Measurements from ENCODE around the gene KIF24. TPM values are rescaled to one million over a fixed set of nuclear protein-coding genes. Genes with fewer than 3 reads are reported as not detected.
"Not testable (repeated sequence)": the region's sequence is repeated elsewhere in the genome, so short reads cannot be mapped to it uniquely, and the experiment has no call there.

The KIF24 gene
- total RNA-seq, 2 donors from 2014 or later: 0.56 to 1.1 TPM

- Histone ChIP-seq H3K36me3 (peaks cover 22% of the 10 kb centered on the region), H3K4me1 (ENCODE audit: control insufficient read depth in 1 of 2, low read depth in 2 of 2) (peaks cover 6 to 14% of the 10 kb centered on the region in 2 donors), H3K9me3 (no peaks in the 10 kb centered on the region), H3K27ac (no peak overlapping the region), H3K27me3 (replicated peaks; ENCODE audit: insufficient read depth) (no peaks in the 10 kb centered on the region), H3K4me3 (no peak overlapping the region)
- no peak for TF ChIP-seq CTCF (IDR thresholded peaks at IDR 0.05)
- ATAC-seq (ENCODE audit: insufficient number of reproducible peaks, low FRiP score, low read depth) (no peak), DNase-seq (ENCODE audit: low spot score) (no peak)
Observed at GRCh38 chr9:34371886-34372466, 42.9 kb upstream of the KIF24 start.

DNA sequence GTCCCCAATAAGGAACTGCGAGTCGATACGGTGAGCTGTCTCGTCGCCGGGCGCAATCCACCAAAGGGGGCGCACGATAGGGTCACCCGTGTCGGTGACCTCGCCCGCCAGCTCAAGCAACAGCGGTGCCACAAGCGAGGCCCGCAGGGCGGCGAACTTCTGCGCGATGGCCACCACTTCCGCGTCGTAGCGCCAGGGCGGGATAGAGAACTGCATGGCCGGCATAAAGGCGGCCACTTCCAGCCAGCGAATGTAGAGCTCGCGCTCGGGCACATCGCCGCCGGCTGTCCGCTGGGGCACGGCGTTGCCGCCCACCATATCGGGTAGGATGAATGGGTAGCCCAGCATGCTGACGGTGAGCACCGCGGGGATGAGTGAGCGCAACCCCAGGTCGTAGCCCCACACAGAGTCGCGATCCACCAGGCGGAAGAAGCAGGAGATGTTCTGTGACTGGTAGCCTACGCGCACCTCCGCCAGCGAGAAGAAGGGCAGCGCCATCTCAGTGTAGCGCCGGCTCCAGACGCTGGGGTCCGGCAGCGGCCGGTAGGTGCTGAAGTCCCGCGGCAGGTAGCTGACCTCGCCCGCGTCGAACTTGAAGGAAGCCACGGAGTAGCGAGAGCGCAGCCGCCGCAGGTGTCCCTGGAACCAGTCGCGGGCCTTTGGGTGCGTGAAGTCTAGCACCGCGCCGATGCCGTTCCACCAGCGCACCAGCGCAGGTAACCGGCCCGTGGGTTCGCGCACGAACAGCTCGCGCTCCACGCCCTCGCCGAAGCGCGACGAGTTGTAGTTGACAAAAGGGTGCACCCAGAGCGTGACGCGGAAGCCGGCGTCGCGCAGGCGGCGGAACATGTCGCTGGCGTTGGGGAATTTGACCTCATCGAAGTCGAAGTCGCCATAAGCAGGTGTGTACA lies 42.2 kb upstream of the KIF24 start:
- no peak for TF ChIP-seq CTCF (IDR thresholded peaks at IDR 0.05)
- H3K27me3 ChIP-seq (replicated peaks; ENCODE audit: insufficient read depth): no peaks in the 10 kb centered on the region
- DNase-seq (ENCODE audit: low spot score) (no peak), ATAC-seq (ENCODE audit: insufficient number of reproducible peaks, low FRiP score, low read depth) (no peak)
- H3K4me3 ChIP-seq: no peak overlapping the region
- H3K36me3 ChIP-seq: peaks cover 22% of the 10 kb centered on the region
- no peak overlapping the region for H3K27ac ChIP-seq
- H3K9me3 ChIP-seq: no peaks in the 10 kb centered on the region
- H3K4me1 ChIP-seq (ENCODE audit: control insufficient read depth in 1 of 2, low read depth in 2 of 2): peaks cover 6 to 12% of the 10 kb centered on the region in 2 donors

GRCh38 chr9:34370335-34370969 lies 41.4 kb upstream of the KIF24 start:
- ATAC-seq (ENCODE audit: insufficient number of reproducible peaks, low FRiP score, low read depth) (no peak), DNase-seq (ENCODE audit: low spot score) (no peak)
- no peak overlapping the region for H3K27ac ChIP-seq
- TF ChIP-seq CTCF (IDR thresholded peaks at IDR 0.05): no peak
- H3K4me3 ChIP-seq: no peak overlapping the region
- H3K4me1 ChIP-seq (ENCODE audit: control insufficient read depth in 1 of 2, low read depth in 2 of 2): peaks cover 0 to 5% of the 10 kb centered on the region in 2 donors
- no peaks in the 10 kb centered on the region for H3K27me3 ChIP-seq (replicated peaks; ENCODE audit: insufficient read depth)
- H3K9me3 ChIP-seq: no peaks in the 10 kb centered on the region
- peaks cover 22% of the 10 kb centered on the region for H3K36me3 ChIP-seq

DNA sequence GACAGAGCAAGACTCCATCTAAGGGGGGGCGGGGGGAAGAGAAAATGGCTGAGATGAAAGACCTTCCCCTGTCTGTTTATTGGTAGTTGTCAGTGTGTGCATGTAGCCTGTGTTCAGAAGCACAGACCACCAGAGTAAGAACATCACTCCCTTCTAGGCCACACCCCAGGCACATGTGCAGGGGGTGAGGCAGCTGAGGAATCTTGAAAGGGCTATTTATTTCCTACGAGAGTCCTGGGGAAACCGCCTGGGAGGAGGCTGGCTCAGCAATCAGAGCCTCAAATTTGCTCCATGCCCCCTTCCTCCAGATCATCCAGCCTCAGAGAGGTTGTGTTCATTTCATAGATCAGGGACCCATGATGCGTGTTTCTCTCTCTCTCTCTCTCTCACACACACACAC lies 40.6 kb upstream of the KIF24 start:
- DNase-seq (ENCODE audit: low spot score): no peak
- Histone ChIP-seq H3K27me3 (replicated peaks; ENCODE audit: insufficient read depth) (no peaks in the 10 kb centered on the region), H3K4me1 (ENCODE audit: control insufficient read depth in 1 of 2, low read depth in 2 of 2) (no peaks in the 10 kb centered on the region), H3K9me3 (no peaks in the 10 kb centered on the region), H3K4me3 (no peak overlapping the region), H3K27ac (no peak overlapping the region), H3K36me3 (peaks cover 22% of the 10 kb centered on the region)
- ATAC-seq (ENCODE audit: insufficient number of reproducible peaks, low FRiP score, low read depth): no peak
- TF ChIP-seq CTCF (IDR thresholded peaks at IDR 0.05): no peak

DNA sequence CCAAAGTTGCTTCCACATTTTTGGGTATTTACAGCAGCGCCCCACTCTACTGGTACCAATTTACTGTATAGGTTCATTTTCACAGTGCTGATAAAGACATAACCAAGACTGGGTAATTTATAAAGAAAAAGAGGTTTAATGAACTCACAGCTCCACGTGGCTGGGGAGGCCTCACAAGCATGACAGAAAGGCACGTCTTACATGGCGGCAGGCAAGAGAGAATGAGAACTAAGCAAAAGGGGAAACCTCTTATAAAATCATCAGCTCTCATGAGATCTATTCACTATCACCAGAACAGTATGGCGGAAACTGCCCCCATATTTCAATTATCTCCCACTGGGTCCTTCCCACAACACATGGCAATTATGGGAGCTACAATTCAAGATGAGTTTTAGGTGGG lies 39.7 kb upstream of the KIF24 start:
- not testable (repeated sequence) for H3K27ac ChIP-seq; H3K27me3 ChIP-seq (replicated peaks; ENCODE audit: insufficient read depth); ATAC-seq (ENCODE audit: insufficient number of reproducible peaks, low FRiP score, low read depth); H3K4me3 ChIP-seq; DNase-seq (ENCODE audit: low spot score); H3K4me1 ChIP-seq (ENCODE audit: control insufficient read depth in 1 of 2, low read depth in 2 of 2); H3K9me3 ChIP-seq
- peaks cover 22% of the 10 kb centered on the region for H3K36me3 ChIP-seq

DNA sequence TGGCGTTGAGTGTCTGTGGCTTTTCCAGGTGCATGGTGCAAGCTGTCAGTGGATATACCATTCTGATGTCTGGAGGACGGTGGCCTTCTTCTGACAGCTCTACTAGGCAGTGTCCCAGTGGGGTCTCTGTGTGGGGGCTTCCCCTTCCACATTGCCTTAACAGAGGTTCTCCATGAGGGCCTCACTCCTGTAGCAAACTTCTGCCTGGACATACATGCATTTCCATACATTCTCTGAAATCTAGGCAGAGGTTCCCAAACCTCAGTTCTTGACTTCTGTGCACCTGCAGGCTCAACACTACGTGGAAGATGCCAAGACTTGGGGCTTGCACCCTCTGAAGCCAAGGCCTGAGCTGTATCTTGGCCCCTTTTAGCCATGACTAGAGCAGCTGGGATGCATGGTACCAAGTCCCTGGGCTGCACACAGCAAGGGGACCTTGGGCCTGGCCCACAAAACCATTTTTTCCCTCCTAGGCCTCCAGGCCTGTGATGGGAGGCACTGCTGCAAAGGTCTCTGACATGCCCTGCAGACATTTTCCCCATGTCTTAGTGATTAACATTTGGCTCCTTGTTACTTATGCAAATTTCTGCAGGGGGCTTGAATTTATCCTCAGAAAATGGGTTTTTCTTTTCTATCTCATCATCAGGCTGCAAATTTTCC lies 38.8 kb upstream of the KIF24 start:
- H3K9me3 ChIP-seq; H3K27ac ChIP-seq; H3K4me3 ChIP-seq; H3K4me1 ChIP-seq (ENCODE audit: control insufficient read depth in 1 of 2, low read depth in 2 of 2); DNase-seq (ENCODE audit: low spot score); H3K27me3 ChIP-seq (replicated peaks; ENCODE audit: insufficient read depth); ATAC-seq (ENCODE audit: insufficient number of reproducible peaks, low FRiP score, low read depth): not testable (repeated sequence)
- peaks cover 22% of the 10 kb centered on the region for H3K36me3 ChIP-seq
